HCEC 1CT (cell line): Measurements from ENCODE around the gene TM2D1.
"Not testable (repeated sequence)": the region's sequence is repeated elsewhere in the genome, so short reads cannot be mapped to it uniquely, and the experiment has no call there.

Experiments
- DNase-seq: peaks from one replicate; pipeline ENCODE4 v3.0.0-alpha.2; 2017

Gene TM2D1

DNA sequence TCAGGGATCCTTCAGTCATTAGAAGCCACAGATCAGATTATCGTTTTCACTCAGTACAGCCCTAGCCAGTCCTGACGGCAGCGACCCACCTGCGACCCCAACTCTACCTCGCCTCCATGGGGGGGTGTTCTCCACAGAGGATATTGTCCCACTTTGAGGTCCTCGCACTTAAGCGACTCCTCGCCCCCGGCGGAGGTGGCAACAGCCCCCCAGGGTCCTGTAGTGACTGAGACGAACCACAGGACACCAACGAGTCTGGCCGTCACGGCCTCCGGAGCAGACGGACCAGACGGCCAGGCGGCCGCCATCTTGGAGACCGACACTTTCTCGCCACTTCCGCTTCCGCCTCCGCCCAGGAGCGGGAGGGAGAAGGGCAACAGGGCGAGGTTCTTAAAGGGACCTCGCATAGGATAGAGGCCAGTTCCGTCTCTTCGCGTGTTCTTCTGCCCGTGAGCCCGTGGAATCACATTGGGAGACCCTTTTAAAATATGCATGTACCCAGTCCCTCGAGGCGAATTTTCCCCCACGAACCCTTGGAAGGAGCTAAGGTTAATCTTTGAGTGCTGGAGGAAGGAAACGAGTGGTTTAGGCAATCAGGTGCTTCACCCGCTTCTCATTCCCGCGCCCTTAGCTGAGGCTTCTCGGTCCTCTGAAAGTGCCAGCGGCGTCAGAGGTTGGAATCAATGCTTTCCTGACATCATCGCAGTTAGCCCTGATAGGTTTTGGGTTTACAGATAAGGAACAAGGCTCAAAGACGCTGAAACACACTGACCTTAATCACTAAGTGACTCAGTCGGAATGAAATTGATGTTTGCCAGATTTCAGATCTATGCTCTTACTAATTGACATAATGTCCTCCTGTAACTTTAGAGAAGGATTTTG lies at the start of gene TM2D1:
TSS of gene TM2D1 (minus strand) at position 329 of the 882 bp plus-strand sequence. CDS start at position 308, 21 bp downstream.
- peak; percentile 89 for DNase-seq

DNA sequence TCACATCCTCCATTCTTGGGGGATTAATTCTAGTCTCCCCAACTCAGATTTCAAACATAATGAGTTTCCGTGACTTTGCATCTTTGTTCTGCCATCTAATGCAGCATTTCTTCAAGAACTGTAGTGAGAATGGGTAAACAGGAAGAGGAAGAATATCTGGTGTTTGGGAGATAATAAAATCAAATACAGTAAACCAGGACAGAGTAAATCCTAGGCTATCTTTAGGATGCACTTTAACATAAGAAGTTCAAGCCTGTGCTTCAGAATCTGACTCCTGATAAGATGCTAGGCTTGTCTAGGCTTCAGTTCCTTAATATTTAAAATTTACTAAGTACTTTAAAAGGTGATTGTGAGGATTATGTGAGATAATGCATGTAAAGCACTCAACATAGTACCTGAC lies 45.2 kb upstream of the TM2D1 start:
- no peak for DNase-seq

DNA sequence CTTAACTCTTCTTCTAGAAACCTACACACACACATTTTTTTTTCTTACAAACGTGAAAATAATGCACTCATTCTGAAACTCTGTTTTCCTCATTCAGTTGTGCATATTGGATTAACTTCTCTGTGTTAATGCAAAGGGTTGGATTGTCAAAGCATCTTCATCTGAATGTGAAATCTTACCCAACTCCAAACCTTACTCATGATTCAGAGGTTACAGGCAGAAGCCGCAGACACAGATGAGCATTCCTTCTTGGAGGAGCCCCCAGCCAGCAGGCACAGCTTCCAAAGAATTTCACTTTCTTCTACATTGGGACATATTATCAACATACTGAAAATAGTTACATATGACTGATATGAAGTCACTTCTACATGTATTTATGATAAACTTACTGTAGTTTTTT lies 33.0 kb upstream of the TM2D1 start:
- peak; percentile 49 for DNase-seq

DNA sequence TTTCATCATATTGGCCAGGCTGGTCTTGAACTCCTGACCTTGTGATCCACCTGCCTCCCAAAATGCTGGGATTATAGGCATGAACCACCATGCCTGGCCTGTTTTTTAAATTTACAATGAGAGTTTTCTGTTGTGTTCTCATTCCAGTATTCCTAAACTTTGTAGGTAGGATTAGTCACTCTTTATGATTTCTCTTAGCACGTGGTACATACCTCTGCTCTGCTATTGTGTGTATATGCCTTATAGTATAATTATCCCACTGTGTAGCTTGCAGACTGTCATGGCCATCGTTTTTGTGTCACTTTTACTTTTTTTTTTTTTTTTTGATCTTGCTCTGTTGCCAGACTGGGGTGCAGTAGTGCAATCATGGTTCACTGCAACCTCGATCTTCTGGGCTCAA lies 31.8 kb upstream of the TM2D1 start:
- no peak for DNase-seq

DNA sequence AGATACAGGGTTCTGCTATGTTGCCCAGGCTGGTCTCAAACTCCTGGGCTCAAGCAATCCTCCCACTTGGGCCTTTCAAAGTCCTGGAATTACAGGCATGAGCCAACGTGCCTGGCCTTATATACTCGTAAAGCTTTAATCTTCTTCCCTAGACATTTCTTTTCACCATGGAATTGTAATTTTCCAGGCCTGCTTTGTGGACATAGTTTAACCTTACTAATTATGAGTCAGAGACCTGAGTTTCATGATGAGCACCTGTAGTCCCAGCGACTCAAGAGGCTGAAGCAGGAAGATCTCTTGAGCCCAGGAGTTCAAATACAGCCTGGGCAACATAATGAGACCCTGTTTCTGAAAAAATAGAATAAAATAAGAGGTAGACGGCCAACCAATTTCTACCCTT lies 29.6 kb upstream of the TM2D1 start:
- DNase-seq: no peak

DNA sequence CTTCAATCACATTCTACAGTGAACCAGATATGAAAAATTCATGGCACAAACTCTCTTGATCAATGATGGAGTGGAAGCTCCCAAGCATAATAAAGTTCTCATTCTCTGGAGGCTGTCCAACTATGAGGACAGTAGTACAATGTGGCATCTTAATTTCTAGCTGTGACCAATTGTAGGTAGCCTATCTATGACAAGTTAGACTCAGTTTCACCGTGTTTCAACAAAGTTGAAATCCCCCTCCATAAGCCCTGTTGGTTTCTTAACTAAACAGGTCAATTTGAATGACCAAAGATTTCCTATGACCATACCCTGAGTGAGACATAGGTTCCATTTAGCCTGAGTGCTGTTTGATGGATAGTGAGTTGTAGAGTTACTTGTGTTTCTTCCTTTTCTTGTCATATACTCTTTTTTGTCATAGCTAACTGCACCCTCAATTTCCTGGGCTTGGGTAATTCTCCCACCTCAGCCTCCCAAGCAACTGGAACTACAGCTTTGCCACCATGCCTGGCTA lies 29.1 kb upstream of the TM2D1 start:
- DNase-seq: no peak

DNA sequence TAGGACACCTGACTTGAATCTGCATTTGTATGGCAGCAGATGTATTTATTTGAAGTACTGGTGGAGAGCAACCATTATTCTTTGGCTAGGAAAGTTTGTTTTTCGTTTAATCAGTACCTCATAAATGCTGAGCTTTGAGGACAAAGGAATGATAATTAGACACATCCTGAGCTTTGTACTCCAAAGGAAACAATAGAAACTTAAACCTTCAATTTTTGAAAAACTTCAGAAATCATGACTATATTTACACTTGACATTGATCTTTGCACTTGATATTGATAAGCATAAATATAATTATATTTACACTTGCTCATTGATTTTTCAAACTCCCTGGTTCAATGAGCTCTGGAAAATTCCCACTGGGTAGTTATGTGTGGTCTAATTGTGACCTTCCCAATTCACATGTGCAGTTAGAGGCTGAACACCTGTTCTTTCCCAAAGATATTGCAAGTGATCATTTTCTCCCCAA lies 28.0 kb upstream of the TM2D1 start:
- no peak for DNase-seq

DNA sequence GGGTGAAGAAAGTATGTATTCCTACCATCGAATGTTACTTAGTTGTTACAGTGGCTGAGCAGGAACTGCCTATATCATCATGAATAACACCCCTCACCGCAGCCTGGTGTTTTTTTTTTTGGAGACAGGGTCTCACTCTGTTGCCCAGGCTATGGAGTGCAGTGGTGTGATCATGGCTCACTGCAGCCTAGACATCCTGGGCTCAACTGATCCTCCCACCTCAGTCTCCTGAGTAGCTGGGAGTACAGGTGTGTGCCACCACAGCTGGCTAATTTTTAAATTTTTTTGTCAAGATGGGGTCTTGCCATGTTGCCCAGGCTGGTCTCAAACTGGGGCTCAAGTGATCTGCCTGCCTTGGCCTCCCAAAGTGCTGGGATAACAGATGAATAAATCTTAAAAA lies 24.6 kb upstream of the TM2D1 start:
- no peak for DNase-seq

DNA sequence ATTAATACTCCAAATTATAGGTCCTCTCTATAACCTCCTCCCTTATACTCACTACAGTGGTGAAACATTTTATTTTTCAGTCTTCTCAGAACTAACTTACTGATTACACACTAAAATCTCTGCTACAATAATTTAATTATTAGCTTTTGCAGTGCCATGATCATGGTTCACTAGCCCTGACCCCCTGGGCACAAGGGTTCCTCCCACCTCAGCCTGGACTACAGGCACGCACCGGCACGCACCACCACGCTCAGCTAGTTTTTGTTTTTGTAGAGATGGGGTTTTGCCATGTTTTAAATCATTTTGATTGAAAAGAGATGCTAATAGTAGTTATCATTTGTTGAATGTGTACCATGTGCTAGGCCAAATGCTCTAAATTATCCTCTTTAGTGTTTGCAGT lies 23.6 kb upstream of the TM2D1 start:
- no peak for DNase-seq

DNA sequence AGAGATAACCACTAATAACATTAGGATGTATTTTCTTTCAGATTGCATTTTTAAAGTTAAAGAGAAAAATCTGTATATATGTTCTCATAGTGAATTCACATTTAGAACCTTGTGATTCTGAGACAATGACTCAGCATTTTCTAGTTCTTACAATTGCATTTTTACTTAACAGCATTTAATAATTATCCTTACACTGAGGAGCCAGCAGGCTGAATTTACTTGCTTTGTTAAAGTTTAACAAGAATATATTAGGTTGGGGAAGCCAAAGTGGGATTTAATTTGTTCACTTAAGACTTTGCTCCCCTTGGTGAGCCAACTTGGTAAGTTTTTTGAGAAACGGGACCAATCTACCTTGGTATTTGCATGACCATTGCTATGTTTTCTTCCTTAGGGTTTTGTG lies 21.9 kb upstream of the TM2D1 start:
- no peak for DNase-seq

DNA sequence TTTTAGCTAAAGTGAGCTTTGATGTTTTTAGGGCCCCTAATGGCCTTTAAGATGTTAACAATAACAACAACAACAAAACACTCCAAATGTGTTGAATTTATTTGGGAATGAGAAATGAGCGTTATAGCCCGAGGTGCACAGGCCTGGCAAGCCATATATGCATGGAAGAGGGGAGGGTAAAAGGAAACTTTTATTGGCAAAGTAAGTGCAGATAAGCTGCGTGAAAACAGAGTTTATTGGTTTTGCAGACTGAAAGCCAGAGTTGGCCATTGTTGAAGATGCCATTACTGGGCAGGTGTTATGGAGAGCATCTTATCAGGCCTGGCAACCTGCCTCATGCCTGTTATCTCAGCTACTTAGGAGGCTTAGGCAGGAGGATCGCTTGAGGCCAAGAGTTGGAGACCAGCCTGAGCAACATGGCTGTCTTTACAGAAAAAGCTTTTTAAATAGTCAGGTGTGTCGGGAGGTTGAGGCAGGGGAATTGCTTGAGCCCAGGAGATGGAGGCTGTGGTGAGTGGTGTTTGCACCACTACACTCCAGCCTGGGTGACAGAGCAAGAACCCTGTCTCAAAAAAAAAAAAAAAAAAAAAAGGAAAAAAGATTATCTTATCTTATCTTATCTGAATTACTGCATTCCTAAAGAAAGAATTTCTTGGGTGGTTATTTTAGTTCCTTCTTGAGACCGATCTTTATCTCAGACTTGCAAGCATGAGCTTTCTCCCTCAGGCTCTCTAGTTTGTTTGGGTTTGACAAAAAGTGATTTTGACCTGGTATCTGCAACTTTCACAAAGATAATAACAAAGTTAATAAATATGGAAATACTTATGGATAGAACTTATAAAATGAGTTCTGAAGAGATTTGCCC lies 19.0 kb upstream of the TM2D1 start:
- no peak for DNase-seq

DNA sequence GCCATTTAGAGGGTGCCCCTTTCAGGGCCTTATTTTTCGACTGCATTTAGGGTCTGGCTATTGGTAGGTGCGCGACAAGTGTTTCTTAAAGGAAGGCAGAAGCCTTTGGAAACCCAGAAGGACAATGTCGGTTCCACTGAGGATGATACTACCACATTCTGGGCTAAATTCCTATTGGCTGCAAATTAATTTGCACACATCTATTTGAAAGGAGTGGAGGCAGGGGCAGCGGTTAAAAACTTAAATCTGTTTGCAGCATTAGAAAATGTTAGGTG lies 18.4 kb upstream of the TM2D1 start:
- no peak for DNase-seq

DNA sequence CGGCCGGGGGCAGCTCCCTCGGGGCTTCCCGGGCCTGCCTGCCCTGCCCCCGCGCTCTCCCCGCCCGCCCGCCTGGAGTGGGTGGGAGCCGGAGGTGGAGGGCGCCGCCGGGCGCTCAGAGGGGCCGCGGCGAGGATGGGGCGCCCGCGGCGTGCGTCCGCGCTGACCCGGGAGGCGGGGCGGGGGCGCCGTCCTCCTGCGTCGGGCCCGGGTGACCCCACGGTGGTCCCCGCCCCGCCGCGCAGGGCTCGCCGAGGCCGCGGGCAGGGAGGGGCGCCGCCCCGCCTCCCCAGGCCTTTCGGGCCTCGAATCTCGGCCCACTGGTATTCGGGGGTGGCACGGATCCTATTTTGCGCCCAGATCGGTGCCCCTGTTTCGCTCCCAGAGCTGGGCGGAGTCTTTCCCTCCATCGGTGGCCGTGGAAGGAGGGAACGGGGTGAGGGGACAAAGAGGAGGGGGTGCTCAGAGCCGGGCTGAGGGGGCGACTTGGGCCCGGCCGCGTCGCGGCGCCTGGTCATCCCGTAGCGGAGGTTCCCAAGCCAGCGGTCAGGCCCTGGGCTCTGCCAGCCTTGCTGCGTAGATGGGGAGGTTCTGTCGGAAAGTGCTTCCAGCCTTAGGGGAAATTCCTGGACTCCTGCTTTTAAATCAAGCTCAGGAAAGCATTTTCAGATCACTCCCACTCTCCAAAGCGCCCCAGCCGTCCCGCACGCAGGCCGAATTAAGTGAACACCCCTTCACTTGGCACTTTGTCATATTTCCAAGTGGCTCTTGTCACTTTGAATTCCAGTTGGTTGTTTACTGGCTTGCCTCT lies 17.9 kb upstream of the TM2D1 start:
- DNase-seq: peak; percentile 13

DNA sequence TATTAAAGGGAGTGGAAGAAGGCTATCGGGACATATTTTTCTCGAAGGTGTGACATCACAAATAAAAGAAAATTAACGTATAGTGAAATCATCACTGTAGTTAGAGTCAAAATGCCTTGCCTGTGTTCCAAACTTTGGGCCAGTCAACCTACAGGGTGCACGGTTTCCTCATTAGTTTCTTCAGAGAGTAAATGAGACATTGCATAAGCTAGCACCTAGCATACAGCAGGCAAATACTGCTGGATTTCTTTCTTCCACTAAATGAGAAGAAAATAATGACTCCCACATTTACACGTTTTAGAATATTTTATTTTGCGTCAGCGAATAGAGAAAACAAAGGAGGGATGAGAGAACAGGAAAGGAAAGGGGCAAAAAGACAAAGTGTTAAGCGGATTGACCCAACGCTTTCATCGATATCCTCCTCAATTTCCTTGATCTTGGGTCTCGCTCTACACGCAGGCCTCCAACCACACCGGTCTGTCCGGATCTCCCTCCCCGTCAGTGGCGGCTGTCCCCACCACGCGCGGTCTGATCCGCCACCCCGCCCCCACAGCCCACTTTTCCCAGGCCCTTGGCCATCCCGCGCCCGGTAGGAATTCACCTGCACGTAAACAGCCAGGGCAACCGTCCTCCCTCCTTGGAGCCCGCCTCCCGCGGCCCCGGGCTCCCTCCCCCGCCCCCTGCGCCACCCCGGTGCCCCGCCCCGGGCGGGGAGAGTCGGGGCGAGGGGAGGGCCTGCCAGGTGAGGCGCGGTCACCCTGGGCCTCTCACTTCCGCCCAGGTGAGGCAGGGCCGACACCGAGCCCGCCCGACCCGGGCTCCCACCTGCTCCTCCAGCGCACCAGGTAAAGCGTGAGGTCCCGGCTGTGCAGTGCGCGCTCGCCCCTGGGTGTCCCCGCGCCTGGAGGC lies 17.0 kb upstream of the TM2D1 start, which contains the start of gene PATJ:
TSS of gene PATJ (plus strand) at position 770 of the 909 bp plus-strand sequence. CDS start 20,413 bp downstream, outside the sequence.
- no peak for DNase-seq

DNA sequence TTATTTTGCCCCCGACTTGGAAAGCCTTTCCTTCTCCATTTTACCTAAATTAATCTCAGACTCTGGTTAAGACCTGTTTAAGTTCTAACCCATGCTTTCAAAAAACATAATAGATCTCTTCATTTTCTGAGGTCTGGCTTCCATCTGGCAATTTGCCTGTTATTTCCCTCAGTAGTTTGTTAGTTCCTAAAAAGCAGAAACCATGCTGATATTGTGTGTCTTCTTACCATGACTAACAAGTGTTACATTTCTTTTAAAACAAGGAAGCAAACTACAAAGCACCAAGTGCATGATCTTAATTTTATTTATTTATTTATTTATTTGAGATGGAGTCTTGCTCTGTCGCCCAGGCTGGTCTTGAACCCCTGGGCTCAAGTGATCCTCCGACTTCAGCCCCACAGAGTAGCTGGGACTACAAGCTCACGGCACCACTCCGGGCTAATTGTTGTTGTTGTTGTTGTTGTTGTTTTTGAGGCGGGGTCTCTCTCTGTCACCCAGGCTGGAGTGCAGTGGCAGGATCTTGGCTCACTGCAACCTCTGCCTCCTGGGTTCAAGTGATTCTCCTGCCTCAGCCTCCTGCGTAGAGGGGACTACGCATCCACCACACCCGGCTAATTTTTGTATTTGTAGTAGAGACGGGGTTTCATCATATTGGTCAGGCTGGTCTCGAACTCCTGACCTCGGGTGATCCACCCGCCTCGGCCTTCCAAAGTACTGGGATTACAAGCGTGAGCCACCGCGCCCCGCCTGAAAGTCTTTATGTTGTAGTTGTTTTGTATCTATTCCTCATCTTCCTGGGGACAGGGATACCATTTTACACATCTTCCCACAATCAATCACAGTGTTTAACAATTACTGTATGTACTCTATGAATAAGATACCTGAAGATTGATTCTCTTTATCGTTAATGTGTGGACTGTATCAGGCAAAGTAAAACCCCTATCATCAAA lies 16.1 kb upstream of the TM2D1 start:
- no peak for DNase-seq

DNA sequence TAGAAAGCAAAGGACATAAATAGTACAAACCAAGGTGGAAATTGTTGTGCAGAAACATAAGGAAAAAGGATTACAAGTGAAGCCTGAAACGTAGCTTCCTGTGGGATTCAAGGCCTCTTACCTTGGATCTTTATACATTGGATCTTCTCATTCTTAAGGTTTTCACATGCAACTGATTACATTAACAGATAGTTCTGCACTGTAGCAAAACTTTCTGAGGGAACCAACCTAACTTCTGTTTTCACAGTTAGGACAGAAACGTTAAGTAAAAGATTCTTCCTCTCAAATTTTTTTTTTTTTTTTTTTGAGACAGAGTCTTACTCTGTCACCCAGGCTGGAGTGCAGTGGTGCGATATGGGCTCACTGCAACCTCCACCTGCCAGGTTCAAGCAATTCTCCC lies 7.8 kb upstream of the TM2D1 start:
- DNase-seq: no peak

DNA sequence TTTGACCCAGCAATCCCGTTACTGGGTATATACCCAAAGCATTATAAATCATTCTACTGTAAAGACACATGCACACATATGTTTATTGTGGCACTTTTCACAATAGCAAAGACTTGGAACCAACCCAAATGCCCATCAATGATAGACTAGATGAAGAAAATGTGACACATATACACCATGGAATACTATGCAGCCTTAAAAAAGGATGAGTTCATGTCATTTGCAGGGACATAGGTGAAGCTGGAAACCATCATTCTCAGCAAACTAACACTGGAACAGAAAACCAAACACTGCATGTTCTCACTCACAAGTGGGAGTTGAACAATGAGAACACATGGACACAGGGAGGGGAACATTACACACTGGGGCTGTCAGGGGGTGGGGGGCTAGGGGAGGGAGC lies 5.7 kb upstream of the TM2D1 start:
- DNase-seq: not testable (repeated sequence)

DNA sequence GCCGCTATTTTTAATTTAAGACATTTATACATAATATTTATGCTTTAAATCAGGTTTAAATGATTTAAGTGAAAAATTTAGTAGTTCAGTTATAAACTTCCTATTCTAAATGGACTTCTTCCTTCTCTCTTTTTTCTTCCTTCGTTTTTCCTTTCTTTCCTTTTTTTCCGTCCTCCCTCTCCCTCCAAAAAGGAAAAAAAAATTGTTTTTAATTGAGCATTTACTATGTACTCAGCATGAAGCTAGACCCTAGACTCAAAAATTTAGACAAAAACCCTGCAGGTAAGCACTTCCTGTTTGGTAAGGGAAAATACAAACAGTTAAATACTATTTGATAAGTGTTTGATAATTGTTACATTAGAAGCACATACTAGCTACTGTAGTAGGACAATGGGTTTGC lies 2.6 kb upstream of the TM2D1 start:
- no peak for DNase-seq

DNA sequence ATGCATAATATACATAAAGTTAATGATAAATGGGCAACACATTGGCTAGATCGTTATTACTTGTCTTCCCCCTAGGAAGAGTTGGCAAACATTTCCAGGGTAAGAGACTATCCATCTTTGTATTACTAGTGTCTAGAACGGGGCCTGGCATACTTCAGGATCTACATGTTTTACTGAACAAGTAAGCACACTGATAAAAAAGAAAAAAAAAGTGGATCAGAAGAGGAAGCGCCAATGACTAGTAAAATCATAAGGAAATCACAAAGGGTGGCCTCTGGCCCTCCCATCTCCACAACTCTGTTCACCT lies 482 bp downstream of the TM2D1 start:
- no peak for DNase-seq

DNA sequence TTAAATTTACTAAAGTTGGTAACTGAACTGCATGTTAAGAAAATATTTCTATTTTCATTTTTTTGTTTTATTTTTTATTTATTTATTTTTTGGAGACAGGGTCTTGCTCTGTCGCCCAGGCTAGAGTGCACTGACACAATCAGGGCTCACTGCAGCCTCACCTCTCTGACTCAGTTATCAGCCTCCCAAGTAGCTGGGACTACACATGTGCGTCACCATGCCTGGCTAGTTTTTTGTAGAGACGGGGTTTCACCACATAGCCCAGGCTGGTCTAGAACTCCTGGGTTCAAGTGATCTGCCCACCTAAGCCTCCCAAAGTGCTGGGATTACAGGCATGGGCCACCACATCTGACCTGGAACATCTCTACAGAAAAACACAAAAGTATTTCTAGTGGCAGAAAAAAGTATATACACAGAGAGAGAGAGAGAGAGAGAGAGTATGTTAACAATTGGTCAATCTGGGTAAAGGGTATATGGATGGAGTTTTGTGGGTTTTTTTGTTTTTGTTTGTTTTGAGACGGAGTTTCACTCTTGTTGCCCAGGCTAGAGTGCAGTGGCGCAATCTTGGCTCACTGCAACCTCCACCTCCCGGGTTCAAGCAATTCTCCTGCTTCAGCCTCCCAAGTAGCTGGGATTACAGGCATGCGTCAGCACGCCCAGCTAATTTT lies 5.8 kb downstream of the TM2D1 start:
- DNase-seq: not testable (repeated sequence)
